Measurements from ENCODE around the gene TGFBRAP1.
A peak's percentile ranks its signal among the peaks of the same experiment; 100 is the strongest.
"Not testable (repeated sequence)": the region's sequence is repeated elsewhere in the genome, so short reads cannot be mapped to it uniquely, and the experiment has no call there.

TGFBRAP1 gene

DNA sequence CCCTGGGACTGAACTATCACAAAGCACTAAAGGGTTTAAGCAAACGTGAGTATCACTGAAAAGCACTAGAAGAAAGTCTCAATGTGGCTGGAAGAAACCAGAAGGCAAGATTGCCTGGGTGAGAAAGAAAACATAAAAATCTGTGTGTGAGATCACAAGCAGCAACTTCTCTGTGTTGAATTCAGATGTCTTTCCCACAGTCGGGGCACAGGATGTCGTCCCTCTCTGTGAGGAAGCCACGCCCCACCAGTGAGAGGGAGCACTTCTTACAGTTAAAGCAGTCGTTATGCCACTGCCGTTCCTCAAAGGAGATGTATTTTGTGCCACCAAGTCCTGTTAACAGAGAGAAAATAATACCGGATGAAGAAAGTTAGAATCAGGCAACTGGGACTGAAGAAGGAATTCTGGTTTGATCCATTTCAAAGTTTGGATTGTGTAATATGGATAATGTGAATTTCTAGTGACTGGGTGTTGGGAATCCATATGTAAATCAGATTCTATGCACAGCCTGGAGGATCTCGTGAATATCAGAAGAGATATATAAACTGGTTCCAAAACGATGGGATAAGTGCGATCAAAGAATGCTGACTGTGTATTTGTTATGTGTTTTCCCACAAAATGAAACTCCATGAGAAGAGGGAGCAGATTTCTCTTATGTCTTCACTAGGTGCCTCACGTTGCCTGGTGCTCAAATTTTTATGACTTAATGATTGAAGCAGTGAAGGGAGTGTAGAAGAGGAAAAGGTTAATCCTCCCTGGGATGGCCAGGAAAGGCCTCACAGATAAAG, 31.8 kb upstream of the TGFBRAP1 start:
- DNase-seq (ENCODE audit: low read depth in 1 of 2, low spot score in 1 of 2), result no peak

DNA sequence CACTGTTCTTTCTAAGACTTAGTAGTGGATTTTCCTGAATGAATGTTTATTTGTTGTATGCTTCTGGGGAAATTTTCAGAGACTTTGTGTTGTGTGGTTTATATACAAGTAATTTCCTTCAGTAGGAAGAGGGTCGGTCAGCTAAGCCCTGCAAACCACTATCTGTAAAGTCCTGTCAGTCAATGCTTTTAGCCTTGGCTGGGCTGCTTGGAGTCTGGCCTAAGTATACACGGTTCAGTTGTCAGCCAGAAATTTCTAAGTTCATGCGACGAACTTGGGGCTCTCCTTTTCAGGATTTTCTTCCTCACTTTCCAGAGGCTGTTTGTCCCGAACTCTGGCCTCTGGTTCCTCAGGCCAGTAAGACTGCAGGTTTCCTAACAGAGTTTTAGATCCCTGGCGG, 29.1 kb upstream of the TGFBRAP1 start:
- no peak for DNase-seq (ENCODE audit: low read depth in 1 of 2, low spot score in 1 of 2)

- DNase-seq (ENCODE audit: low read depth in 1 of 2, low spot score in 1 of 2), result no peak
Measured at GRCh38 chr2:105357122-105357521, 27.6 kb upstream of the TGFBRAP1 start.

GRCh38 chr2:105344704-105345345, 15.3 kb upstream of the TGFBRAP1 start:
- no peak for DNase-seq (ENCODE audit: low read depth in 1 of 2, low spot score in 1 of 2)

GRCh38 chr2:105339414-105339813, 9.9 kb upstream of the TGFBRAP1 start:
- DNase-seq (ENCODE audit: low read depth in 1 of 2, low spot score in 1 of 2), result no peak

- no peak for DNase-seq (ENCODE audit: low read depth in 1 of 2, low spot score in 1 of 2)
Measured at GRCh38 chr2:105338020-105338385, 8.5 kb upstream of the TGFBRAP1 start.

GRCh38 chr2:105337122-105338019, 7.8 kb upstream of the TGFBRAP1 start, which contains the start of gene C2orf49:
C2orf49 (plus strand) TSS chr2:105337540; CDS start chr2:105337588, 48 bp downstream.
- peak; percentile 68 to 81 for DNase-seq (ENCODE audit: low read depth in 1 of 2, low spot score in 1 of 2)

- no peak for DNase-seq (ENCODE audit: low read depth in 1 of 2, low spot score in 1 of 2)
Measured at GRCh38 chr2:105336786-105337121, 7.2 kb upstream of the TGFBRAP1 start.

DNA sequence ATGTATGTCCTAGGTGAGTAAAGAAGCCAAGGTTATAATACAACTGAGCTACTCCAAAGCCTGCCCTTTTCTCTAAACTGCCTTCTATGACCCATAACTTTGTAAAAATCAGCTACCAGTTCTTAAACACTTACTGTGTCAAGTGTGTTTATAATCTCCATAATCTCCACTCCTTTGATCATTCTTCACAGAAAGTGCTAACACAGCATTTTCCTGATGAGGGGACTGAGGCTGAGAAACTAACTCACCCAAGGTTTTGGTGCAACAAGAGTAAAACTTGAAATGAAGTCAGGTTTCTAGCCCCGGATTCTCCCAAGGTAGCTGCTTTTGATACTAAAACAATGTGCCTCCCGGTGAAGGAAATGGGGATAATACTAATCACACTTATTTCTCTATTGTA, 5.9 kb upstream of the TGFBRAP1 start:
- no peak for DNase-seq (ENCODE audit: low read depth in 1 of 2, low spot score in 1 of 2)

- no peak for DNase-seq (ENCODE audit: low read depth in 1 of 2, low spot score in 1 of 2)
Measured at GRCh38 chr2:105334211-105334610, 4.7 kb upstream of the TGFBRAP1 start.

DNA sequence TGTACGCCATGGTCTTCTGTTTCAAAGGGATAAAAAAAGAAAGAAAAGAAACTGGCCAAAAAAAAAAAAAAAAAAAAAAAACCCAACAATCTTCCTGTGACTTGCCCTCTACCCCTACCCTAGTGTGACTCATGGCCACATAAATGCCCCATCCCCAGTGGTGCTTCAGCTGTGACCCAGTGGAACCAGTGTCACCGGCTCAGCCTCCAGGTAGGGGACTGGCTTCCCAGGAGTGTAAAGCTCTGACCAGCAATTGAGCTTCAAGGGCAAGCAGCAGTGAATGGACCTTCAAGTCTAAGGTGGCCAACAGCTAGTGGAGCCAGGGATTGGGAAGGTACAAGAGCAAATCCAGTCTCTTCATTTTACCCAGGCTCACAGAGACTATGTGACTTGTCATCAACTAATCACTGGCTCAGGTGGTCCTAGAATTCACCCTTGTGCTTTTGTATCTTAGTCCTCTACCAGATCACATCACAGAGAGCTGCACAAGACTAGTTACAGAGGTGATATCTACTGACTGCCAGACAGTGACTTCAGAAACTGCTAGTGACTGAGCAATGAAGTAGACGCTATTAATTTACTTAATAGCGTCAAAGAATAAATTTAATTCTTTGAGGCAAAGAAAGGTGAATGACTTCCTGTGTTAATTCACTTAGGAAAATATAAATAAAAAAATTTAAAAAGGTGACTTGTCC, 1.3 kb upstream of the TGFBRAP1 start:
- DNase-seq (ENCODE audit: low read depth in 1 of 2, low spot score in 1 of 2), result no peak

DNA sequence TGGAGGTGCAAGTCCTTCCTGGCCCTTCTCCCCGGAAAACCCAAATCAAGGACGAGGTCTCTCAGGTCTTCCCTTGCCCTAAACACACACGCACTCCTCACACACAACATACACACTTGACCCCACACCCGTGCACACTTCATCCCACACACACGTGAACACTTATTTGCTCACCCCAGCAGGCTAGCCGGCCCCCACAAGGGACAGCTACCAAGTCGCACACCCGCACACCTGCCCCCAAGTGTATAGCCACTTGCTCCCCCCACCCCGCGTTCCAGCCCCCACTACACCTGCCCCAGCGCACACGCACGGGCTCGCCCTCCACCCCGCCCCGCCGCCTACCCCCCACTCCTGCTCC, 359 bp downstream of the TGFBRAP1 start:
- no peak for DNase-seq (ENCODE audit: low read depth in 1 of 2, low spot score in 1 of 2)

GRCh38 chr2:105328281-105329196, 996 bp downstream of the TGFBRAP1 start:
- DNase-seq (ENCODE audit: low read depth in 1 of 2, low spot score in 1 of 2), result peak in 1 of 2 donors; percentile 1

DNA sequence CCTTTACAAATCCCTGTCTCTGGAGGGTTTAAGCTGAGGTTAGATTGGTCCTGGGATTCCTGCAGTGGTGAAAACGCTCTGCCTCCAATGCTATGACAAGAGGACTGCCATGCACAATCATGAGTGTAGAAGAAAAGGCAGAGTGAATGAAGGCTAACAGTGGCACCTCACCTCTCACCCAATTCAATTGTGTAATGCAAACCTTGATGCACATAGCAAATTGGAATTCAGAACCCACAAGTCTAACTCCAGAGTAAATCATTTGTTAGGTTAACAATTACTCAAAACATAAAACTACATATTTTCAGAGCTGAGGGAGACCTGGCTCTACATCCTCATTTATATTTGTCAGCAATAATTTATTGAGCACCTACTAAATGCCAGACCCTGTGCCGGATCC, 1.8 kb downstream of the TGFBRAP1 start:
- DNase-seq (ENCODE audit: low read depth in 1 of 2, low spot score in 1 of 2), result no peak

- not testable (repeated sequence) for DNase-seq (ENCODE audit: low read depth in 1 of 2, low spot score in 1 of 2)
Measured at GRCh38 chr2:105327271-105327670, 2.3 kb downstream of the TGFBRAP1 start.

- no peak for DNase-seq (ENCODE audit: low read depth in 1 of 2, low spot score in 1 of 2)
Measured at GRCh38 chr2:105325389-105325963, 4.1 kb downstream of the TGFBRAP1 start.

- DNase-seq (ENCODE audit: low read depth in 1 of 2, low spot score in 1 of 2), result no peak
Measured at GRCh38 chr2:105324732-105325131, 4.8 kb downstream of the TGFBRAP1 start.

GRCh38 chr2:105324101-105324500, 5.4 kb downstream of the TGFBRAP1 start:
- no peak for DNase-seq (ENCODE audit: low read depth in 1 of 2, low spot score in 1 of 2)

- no peak for DNase-seq (ENCODE audit: low read depth in 1 of 2, low spot score in 1 of 2)
Measured at GRCh38 chr2:105323111-105323510, 6.4 kb downstream of the TGFBRAP1 start.

Data from stimulated activated CD4-positive, alpha-beta T cell treated with anti-CD3 and anti-CD28 coated beads, Interleukin-15, amount 100 ng/mL, for 1 hour (primary cell).